HG02763 (cell line): ENCODE measurements around the gene MLN.
"Not testable (repeated sequence)": the region's sequence is repeated elsewhere in the genome, so short reads cannot be mapped to it uniquely, and the experiment has no call there.

Source experiments
- ATAC-seq: cut with Tn5 transposase; IDR thresholded peaks from one replicate; pipeline ENCODE4 v1.9.1; 2021; ENCODE audit warnings: mild to moderate bottlenecking, moderate library complexity; ENCODE audit not compliant: unreplicated experiment

MLN gene

DNA sequence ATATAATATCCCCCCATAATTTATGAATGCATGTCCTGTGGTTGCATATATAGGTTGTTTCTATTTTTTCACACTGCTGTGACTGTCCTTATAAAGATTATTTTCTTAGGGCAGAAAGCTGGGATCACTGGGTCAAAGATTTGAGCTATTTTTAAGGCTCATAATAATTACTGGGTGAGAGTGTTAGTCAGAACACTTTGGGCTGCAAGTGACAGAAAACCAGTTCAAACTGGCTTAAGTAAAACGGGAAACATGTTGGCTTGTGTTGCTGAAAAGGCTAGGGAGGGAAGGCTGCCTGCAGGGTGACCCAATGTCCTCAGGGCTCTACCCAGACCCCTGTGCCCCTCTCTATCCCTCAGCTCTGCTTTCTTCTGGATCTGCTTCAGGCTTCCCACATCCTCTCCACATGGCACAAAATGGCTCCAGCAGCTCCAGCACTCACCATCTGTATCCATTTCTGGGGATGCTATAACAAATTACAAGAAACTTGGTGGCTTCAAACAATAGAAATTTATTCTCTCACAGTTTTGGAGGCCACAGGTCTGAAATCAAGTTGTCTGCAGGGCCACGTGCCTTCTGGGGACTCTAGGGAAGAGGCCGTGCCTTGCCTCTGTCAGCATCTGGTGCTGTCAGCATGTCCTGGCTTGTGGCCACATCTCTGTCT lies 33.1 kb upstream of the MLN start:
- ATAC-seq: no peak

DNA sequence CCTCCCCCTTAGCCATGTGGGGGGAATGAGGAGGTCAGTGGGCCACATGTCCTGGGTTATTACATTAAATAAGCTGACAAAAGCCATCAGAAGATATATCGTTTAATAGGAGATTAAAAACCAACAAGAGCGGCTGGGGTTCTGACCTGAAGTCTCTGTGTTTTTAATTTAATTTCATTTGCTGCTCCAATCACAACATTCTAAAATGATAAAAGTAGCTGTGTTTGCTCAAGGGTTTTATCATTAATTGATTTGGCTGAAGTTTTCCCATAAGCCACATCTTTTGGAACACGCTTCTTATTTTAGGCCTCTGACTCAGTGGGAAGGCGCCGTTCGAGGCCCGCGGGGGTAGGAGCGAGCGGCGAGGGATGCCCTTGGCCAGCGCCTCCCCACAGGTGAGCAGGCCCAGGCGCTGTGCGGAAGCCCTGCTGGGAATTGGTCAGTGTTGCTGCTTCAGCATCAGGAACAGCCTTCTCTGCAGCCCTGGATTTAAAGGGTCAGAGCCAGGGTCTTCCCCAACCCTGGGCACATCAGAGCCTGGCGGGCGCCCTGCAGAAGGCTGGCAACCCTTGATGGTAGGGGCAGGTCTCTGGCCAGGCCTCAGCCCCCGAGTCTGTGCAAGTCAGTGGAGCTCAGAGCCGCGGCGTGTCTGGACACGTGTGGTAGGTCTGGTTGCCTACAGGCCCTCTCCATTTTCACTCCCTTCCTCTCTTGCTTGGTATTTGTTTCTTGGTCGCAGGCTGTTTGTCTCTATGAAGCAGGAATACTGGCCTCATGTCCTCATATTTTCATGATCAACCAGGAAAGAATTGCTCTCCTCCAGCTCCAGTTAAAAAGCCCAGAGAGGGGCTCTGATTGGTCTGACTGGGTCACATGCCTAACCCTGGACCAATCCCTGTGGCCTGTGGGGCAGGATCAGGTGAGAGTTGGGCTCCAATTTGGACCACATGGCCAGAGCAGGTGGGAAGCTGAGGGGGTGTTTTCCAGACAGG lies 30.9 kb upstream of the MLN start:
- ATAC-seq: no peak

DNA sequence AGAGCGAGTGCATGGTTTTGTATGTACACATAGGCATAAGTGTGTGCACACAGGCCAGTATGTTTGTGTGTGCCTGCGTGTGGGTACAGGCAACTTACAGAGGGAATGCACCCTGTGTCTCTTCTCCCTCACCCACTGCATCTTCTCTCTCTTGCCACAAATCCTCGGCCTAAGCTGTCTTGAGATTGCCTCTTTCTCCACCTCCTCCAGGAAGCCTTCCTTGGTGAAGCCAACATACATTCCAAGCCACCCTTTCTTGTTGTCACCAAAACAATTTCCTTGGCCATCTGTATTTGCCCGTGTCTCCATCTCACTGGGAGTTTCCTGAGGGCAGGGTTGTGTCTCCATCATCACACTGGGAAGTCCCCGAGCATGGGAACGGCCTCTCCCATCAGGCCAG lies 29.8 kb upstream of the MLN start:
- no peak for ATAC-seq

DNA sequence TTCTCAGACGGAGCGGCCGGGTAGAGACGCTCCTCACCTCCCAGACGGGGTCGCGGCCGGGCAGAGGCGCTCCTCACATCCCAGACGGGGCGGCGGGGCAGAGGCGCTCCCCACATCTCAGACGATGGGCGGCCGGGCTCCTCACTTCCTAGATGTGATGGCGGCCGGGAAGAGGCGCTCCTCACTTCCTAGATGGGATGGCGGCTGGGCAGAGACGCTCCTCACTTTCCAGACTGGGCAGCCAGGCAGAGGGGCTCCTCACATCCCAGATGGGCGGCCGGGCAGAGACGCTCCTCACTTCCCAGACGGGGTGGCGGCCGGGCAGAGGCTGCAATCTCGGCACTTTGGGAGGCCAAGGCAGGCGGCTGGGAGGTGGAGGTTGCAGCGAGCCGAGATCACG lies 29.0 kb upstream of the MLN start:
- not testable (repeated sequence) for ATAC-seq

DNA sequence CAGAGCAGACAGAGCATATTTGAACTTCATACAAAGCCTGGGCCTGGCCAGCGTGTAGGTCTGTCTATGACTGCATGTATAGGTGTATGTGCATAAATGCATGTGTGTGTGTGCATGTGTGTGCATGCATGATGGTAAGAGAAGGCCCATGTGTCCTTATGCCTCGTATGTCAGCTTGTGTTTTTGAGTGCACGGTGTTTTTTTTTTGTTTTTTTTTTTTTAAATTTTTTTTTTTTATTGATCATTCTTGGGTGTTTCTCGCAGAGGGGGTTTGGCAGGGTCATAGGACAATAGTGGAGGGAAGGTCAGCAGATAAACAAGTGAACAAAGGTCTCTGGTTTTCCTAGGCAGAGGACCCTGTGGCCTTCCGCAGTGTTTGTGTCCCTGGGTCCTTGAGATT lies 27.9 kb upstream of the MLN start:
- ATAC-seq: not testable (repeated sequence)

DNA sequence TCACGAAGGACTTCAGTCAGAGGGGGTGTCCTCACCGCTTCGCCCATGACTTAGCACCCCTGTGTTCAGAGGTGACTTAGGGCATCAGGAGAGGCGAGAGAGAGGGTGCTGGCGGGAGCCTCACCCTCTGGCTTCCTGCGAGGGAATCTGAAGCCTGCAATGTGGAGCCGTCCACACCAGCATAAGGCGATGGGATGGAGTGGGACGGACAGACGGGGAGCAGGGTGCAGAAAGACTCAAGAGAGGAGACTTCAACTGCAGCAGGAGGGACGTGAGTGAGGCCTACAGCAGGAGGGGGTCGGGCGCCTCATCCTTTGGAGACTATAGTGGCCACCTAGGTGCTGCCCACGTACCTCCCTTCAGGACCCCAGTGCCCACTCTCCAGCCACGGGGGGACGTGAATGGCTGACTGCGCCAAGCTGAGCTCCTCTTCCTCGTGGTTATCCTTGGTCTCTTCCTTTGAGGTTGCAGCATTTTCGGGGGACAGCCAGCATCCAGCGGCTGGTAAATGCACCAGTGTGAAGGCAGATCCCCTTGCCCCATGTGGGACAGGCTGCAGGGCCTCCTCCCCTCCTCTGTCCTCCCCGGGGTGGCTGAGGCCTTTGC lies 26.9 kb upstream of the MLN start:
- ATAC-seq: no peak

DNA sequence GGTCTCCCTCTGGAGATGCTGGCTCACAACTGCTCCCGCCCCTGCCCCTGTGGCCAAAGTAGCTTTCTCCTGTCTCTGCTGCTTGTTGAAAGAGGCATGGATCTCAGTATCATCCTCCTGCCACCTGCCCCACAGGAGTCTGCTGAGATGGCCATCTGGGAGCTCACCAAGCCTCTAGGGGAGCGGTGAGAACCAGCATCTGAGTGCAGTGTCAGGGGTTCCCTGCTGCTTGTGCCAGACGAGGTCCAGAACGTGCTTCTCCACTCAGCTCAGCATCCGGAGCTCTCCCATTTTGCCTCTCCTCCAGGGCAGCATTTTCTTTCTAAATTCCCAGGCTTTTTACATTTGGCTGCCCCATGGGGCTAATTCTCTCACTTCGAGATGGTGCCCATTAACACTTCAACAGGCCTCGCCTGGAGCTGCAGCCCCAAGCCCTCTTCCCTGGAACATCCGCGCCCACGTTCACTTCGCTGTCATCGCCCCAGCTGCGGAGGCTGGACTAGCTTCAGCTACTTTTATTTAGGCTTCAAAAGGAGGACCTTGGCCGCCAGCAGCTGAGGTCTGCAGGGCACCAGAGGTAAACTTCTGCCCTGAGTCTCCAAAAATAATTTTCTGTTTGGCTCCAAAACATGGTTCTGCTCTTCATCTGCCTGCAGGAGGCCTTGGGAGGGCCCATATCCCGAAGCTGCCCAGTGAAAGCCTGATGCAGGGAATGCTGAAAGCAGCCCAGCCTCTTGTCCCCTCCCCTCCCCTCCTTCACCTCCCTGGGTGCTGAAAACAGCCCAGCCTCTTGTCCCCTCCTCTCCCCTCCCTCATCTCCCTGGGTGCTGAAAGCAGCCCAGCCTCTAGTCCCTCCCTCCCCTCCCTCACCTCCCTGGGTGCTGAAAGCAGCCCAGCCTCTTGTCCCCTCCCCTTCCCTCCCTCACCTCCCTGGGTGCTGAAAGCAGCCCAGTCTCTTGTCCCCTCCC lies 25.2 kb upstream of the MLN start:
- no peak for ATAC-seq

DNA sequence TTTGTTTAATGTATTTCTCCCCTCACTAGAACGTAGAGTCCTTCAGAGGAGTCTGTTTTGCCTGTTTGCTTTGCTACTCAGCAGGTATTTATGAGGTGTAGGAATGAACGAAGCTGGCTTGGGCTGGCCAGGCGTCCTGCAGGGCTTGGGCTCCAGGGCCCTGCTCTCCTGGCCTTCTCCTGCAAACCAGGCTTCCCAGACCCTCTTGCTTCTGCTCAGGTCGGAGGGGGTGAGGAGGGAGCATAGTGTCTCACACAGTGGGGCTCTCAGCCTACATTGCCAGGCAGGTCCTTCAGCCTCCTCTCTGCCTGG lies 24.6 kb upstream of the MLN start:
- ATAC-seq: no peak

DNA sequence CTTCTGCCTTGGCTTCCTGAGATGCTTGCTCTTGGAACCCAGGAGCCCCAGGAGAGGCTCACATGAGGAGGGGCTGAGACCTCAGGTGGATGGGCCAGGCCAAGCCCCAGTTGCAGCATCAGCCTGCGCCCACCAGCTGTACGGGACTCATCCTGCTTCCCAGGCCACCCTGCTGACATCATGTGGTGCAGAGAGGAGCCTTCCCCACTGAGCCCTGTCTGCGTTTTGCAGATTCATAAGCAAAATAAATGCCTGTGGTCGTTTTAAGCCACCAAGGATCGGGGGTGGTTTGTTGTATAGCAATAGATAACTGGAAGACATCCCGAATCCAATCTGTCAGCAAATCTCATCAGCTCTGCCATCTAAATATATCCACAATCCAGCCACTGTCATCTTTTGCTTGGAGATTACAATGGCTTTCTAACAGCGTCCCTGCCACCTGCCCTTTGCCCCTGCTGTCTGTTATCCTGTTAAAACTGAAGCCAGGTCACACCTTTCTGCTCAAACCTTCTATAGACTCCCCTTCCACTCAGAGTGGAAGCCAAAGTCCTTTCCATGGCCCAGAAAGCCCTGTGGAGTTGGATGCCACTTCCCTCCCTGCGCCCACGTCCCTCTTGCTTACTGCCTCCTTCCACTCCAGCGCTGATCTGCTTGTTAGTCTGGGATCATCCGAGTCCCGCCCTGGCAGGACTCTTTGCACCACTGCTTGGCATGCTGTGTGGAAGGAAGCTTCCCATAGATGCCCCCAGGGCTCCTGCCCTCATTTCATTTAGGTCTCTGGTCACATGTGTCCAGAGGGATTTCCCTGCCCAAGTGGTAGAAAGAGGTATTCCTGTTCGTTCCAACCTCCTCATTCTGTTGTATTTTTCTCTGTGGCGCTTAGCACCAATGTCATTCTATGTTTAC lies 24.0 kb upstream of the MLN start:
- ATAC-seq: no peak

DNA sequence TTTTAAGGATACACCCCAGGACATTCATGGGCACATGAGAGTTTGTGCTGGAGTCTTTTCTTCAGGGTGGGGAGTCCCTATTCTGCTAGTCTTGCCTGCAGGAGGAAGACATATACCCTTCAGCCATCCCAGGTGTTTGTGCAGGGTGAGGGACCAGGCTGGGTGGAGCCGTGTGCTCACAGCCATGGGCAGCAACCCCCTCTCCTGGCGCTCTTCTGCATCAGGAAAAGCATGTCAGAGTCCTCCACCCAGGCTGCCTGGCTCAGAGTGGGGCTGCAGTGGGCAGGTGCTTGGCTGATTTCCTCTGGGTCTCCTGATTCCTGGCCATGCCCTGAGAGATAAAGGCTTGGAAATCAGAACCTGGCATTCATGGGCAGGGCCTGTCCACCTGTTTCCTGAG lies 22.7 kb upstream of the MLN start:
- ATAC-seq: no peak

DNA sequence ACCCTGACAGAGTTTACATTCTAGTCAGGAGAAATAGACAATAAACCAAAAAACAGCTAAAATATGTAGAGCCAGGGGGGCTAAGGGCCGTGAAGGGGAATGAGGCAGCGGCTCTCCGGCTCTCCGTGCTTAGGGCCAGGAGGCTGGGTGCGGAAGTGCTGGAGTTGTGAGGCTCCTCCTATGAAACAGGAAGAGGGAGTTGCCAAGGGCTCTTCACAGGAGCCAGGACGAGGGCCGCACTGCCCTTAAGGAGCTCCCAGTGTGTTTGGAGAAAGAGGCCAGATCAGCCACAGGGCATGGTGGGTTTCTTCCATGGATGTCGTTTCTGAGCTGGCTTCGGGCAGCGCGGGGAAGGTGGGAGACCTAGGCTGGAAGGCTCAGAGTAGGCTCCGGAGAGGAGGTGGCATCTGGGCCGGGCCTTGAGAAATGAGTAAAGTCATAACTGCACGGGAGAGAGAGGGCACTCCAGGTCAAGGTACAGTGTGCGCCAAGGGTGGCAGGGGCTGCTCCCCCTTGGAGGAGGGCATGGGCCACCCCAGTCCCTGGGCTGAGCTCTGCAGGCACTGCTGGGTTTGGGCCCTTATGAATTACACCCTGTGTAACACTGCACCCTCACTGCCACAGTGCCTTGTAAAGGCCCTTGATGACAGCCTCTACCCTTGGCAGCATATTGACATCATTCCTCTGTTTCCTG lies 20.8 kb upstream of the MLN start:
- no peak for ATAC-seq

DNA sequence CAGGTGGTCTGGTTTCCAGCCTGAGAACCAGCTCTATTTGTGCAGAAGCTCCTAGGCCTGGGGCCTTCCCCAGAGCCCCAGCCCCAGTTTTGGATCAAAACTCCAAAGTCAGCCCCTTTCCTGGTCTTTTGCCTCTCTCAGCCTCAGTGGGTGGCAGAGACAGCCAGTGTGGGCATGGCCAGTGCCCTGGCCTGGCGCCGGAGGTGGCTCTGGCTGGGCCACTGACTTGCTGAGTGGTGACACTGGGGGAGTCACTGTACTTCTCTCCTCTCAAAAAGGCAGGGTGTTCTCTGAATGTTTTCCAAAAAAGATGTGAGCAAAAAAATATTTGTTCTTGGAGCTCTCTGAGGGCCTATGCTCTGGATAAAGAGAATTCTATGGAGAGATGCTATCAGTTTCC lies 20.0 kb upstream of the MLN start:
- ATAC-seq: no peak

DNA sequence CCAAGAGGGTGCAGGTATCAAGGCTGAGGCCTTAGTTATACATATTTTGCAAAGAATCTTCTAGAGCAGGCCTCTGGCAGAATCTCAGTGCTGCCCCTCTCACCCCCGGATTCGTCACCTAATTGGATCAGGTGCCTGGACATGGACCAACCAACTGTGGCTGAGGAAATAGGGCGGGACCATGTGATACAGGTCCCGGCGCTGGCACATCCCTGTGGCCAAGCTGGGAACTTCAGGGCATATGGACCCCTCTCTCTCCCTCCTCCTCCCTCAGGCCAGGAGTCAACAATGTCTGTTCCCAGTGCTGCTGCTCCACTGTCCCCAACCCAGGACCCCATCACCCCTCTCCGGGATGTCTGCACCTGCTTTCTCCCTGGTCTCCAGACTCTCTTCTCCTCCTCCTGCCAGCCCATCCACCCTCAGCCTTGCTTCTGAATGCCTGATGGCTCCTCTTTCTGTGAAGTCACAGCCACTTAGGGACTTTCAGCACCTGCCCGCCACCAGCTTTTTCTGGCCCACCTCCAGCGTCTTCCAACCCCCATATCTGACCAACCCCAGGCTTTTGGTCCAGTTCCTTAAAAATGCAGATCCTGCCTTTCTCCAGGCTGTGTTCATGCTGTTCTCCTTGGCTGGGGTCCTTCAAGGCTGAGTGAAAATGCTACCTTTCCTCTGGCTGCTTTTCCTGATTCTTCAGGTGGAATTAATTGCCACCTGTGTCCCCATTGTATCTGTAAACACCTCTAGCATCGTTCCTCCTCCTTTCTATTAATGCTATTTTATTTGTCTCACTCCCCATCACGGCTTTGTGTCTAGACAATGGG lies 19.0 kb upstream of the MLN start:
- no peak for ATAC-seq

DNA sequence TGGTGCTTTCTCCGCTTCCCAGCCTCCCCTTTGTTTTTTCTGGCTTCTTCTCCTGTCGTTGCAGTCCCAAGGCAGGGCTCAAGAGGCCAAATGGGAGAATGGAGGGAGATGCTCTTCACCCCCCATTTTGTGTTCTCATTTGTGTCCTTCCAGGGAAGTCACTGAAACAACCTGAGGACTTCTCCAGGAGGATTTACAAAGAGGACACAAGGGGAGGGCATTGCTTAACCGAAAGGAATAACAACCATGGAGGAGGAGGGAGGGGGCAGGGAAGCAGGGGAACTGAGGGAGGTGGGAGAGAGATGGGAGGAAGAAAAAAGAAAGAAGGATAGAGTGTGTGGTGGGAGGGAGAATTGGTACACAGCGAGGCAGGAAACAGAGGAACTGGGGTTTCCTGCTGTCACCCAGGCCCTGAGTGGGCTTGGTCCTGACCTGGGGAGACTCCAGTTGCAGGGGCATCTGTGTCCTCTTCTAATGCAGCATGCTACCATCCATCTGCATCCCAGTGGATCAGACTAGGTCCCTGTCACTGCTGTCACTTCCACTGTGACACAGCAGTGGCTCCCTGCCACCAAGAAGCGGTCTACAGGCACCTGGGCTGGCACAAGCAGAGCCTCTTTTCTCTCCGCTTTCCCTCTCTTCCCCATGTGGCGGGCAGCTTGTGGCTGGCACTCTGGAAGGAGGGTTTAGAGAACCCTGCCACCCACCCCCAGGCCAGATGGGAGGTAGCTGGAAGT lies 17.1 kb upstream of the MLN start:
- no peak for ATAC-seq

DNA sequence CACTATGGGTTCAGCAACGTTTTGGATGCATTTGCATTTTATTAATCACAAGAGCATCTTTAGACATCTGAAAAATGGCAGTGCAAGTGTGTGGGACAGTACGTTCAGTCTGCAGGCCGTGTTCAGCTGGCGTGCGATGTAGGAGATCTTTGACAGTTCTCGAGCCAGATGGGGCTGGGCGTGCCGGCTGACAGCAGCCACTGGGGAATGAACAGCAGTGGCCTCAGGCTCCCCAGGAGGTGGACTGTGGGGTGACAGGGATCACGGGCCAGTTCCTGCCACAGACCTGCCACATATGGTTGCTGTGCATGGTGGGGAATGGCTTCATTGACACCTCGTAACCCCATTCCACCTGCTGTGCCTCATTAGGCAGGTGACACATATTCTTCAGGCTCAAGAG lies 16.4 kb upstream of the MLN start:
- ATAC-seq: no peak

DNA sequence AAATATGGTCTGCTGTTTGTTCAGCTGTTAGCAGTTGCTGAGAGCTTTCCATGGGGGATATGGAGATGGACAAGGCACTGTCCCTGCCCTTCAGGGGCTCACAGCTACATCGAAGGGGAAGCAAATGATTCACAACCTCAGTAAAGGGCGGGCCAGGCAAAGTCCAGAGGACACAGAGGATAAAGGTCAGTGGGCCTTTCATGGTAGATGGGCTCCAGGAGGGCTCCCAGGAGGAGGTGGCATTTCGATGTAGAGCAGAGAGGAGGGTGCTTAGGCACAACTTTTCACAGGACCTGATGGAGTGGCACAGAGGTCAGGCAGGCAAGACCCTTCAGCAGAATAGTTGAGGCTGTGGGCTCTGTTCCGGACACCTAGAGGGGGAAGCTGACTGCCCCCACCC lies 15.2 kb upstream of the MLN start:
- no peak for ATAC-seq

DNA sequence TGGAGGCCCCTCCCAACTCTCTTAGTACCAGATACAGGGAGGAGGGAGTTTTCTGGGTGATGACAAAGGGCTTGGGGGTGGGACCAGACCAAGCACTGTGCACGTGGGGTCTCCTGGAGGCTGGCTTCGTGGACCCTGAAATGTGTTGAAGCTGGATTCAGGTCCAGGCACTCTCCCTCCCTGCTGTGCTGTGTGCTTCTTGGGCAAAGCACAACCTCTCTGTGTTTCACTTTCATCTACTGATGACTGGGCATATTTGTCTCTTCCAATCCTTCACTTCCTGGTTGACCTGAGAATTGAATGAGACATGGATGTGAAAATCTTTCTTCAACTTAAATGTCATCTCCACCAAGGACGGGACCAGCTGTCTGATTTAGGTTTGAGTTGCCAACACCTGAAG lies 14.5 kb upstream of the MLN start:
- no peak for ATAC-seq

DNA sequence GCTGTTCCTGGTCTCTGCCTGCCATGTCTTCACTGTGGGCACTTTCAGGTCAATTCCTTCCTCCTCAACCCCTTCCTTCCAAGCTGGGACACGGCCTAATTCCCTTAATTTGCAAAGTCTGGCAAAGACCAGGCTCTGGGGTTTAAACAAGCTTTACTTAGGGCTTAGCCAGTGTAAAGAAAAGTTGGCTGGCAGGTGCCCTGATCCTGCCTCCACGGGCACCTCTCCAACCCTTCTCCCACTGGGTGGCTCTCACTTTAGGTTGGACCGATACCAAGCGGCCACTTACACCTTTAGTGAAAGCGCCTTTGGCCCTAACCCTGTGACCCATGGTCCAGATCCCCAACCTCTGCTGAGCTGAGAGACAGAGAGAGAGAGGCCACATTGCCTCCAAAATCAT lies 13.7 kb upstream of the MLN start:
- no peak for ATAC-seq
